ENCODE results near the gene SLC7A4. TPM values are rescaled to one million over a fixed set of nuclear protein-coding genes. Genes with fewer than 3 reads are reported as not detected.
"Not testable (repeated sequence)": the region's sequence is repeated elsewhere in the genome, so short reads cannot be mapped to it uniquely, and the experiment has no call there.

Gene SLC7A4
- total RNA-seq, 1 donor from 2014 or later: 0.20 TPM

- no peak for DNase-seq (ENCODE audit: low read depth)
Measured at GRCh38 chr22:21042978-21043859, 10.9 kb upstream of the SLC7A4 start.

- no peak for DNase-seq (ENCODE audit: low read depth)
Measured at GRCh38 chr22:21041937-21042336, 9.6 kb upstream of the SLC7A4 start.

- DNase-seq (ENCODE audit: low read depth): not testable (repeated sequence)
Measured at GRCh38 chr22:21039158-21039557, 6.8 kb upstream of the SLC7A4 start.

GRCh38 chr22:21038405-21038804 is 6.0 kb upstream of the SLC7A4 start:
- no peak for DNase-seq (ENCODE audit: low read depth)

GRCh38 chr22:21034989-21035388 is 2.6 kb upstream of the SLC7A4 start:
- no peak for DNase-seq (ENCODE audit: low read depth)

- DNase-seq (ENCODE audit: low read depth): no peak
Measured at GRCh38 chr22:21033895-21034294, 1.5 kb upstream of the SLC7A4 start.

- no peak for DNase-seq (ENCODE audit: low read depth)
Measured at GRCh38 chr22:21032868-21033688, 717 bp upstream of the SLC7A4 start.

- no peak for DNase-seq (ENCODE audit: low read depth)
Measured at GRCh38 chr22:21031545-21032036, 770 bp downstream of the SLC7A4 start.

- no peak for DNase-seq (ENCODE audit: low read depth)
Measured at GRCh38 chr22:21030621-21031544, 1.5 kb downstream of the SLC7A4 start.

GRCh38 chr22:21030032-21030431 is 2.3 kb downstream of the SLC7A4 start:
- no peak for DNase-seq (ENCODE audit: low read depth)

- no peak for DNase-seq (ENCODE audit: low read depth)
Measured at GRCh38 chr22:21029486-21030025, 2.8 kb downstream of the SLC7A4 start.

- no peak for DNase-seq (ENCODE audit: low read depth)
Measured at GRCh38 chr22:21028277-21029251, 3.8 kb downstream of the SLC7A4 start.

- DNase-seq (ENCODE audit: low read depth): no peak
Measured at GRCh38 chr22:21026783-21027692, 5.3 kb downstream of the SLC7A4 start.

- no peak for DNase-seq (ENCODE audit: low read depth)
Measured at GRCh38 chr22:21025763-21026755, 6.3 kb downstream of the SLC7A4 start.

- DNase-seq (ENCODE audit: low read depth): no peak
Measured at GRCh38 chr22:21025266-21025665, 7.1 kb downstream of the SLC7A4 start.

GRCh38 chr22:21022955-21023614 is 9.3 kb downstream of the SLC7A4 start:
- no peak for DNase-seq (ENCODE audit: low read depth)

GRCh38 chr22:21022507-21022906 is 9.9 kb downstream of the SLC7A4 start:
- DNase-seq (ENCODE audit: low read depth): no peak

All from renal cortical epithelial cell (primary cell).